SW480 (cell line): Measurements from ENCODE around the gene TAS2R41.
"Not testable (repeated sequence)": the region's sequence is repeated elsewhere in the genome, so short reads cannot be mapped to it uniquely, and the experiment has no call there.

Experiments used
- DNase-seq: peaks from one replicate; pipeline ENCODE4 v3.0.0-alpha.2; 2016; ENCODE audit warnings: low spot score

TAS2R41 gene

DNA sequence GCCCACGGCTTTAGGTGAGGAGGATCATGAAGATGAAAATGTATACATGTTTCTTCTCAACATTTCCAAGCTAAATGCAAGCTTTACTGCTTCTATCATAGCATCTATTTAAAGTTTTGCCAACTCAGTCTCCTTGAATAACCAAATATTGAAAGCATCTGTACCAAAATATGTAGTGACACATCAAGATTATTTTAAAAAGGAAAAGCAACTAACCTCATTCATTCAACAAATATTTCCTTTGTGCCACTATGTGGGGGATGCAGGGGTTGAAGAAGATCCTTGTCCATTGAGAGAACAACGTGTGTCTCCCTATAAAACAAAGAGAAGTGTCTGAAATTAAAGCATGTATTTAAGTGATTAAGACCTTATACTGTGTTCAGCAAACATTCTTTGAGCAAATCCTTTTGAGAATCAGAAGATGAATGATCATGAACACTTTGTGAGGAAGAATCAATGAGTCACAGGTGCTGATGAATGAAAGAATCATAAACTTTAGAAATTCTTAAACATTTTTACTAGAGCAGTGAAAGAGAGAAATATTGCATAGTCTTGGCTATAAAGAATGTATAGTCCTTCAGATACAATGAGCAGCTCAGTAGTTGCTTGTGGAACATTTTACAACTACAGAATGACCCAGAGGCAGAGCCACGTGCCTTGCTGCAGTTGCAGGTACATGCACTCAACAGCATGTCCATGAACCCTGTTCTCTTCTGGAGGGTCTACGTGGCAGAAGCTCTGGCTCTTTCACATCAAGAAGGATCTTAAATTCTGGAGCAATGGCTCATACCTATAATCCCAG is 20.5 kb upstream of the TAS2R41 start:
- no peak for DNase-seq

DNA sequence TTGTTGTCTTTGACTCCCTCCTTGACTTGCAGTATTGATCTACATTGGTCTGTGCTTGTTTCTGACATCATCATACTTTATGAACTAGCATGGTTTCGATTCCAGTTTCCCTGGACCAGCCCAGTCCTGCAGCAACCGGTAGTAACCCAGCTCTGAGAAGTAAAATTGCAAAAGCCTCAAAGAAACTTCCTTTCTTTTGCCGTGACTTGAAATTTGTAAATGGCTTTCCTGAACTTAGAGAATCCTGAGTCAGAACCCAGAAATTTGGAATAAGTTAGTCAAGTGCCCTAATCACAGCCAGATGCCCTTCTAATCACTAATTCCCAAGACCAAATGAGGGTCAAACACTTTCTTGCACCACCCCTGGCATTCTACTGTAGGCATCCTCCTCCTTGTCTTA is 19.4 kb upstream of the TAS2R41 start:
- DNase-seq: no peak

DNA sequence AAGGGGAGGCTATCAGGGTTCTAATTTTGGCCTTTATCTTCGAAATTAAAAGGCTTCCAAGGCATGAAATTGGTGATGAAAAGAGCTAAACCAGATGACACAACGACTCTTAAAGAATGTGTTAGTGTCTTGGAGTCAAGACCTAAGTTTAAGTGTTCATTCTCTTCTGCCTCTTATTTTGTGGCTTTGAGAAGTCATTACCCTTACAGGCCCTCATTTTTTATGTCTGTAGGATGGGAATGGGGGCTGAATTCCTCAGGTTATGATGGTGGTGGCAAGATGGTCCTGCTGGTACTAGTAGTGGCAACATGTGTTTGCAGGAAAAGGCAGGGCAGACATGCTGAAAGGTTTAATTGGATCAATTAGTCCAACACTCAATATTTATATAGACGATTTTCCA is 19.0 kb upstream of the TAS2R41 start:
- no peak for DNase-seq

DNA sequence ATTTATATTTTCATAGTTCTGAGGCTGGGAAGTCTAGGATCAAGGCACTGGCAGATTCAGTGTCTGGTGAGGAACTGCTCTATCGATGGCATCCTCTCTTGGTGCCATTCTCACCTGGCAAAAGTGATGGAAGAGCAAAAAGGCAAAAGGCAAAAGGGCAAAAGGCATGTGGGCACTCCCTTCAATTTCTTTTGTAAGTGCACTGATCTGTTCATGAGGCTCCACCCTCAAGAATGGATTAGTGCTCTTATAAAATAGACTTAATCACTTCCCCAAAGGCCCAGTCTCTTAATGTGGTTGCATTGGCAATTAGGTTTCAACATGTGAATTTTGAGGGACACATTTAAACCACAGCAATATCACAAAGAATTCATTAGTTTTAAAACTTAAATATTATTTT is 18.3 kb upstream of the TAS2R41 start:
- no peak for DNase-seq

DNA sequence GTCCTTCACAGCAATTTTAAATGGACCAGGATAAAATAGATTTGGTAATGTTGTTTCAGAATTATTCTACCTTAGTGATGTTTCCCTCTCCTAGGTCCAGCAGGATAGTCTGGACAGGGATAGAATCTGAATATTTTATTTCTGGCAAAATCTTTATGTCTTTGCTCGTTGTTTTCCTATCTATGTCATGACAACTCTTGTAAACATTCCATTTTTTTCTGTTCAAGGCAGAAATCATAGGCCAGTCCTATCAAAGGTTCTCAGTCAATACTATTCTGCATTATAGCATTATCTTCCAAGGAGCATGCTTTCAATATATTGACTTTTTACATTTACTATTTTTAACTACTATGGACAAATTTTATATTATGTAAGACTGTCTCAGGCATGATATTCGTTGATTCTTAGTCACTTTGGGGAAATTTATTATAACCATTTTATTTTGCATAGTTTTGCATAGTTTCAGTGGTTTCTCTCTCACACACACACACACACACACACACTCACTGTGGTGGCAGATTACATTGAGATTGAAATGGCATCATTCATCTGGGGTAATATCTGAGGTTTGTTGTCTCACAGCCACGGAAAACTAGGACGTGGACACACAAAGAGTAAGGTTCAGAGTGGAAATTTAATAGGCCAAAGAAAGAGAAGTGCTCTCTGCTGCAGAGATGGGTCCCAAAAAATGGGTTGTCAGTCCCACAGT is 17.2 kb upstream of the TAS2R41 start:
- DNase-seq: no peak

DNA sequence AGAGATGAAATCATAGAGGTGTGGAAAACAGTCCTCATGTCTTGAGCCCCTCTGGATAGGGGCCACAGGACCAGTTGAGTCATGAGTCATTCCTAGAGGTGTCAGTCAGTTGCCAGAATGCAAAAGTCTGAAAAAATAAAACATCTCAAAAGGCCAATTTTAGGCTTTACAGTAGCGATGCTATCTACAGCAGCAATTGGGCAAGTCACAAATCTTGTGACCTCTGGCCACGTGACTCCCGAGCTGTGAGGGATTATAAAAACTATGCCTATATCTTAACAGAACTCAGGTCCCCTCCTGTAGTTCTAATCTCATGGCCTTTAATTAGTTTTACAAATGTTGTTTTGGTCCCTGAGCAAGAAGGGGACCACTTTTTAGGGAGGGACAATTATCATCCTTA is 15.6 kb upstream of the TAS2R41 start:
- no peak for DNase-seq

DNA sequence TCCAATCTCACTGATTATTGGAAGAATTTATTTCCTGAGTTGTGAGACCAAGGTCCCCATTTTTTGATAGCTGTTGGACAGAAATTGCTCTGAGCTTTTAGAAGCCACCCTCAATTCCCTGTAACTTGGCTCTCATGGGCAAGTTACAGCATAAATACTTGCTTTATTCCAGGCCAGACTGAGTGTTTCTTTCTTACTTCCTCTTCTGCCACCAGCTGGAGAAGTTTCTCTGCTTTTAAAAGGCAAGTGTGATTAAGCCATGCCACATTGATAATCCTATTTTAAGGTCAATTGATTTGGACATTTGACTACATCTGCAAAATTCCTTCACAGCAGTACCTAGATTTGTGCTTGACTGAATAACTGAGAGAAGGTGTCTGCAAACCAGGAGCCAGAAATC is 14.1 kb upstream of the TAS2R41 start:
- DNase-seq: no peak

DNA sequence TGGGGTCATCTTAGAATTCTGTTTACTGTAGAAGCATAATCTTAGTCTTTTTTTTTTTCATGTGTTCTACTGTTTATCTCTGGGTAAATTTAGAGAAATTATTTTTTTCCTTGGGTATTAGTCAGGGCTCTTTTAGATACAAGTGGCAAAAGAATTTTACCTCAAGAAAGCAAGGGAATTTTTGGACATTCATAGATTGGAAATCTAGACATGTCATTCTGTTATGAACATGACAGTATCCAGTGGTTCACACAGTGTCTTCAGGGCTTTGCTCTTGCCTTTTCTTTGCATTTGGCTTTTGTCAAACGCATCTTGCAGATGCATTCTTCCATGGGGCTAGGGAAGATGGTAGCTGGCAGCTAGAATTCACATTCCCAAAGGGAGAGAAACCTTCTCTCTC is 13.7 kb upstream of the TAS2R41 start:
- DNase-seq: no peak

DNA sequence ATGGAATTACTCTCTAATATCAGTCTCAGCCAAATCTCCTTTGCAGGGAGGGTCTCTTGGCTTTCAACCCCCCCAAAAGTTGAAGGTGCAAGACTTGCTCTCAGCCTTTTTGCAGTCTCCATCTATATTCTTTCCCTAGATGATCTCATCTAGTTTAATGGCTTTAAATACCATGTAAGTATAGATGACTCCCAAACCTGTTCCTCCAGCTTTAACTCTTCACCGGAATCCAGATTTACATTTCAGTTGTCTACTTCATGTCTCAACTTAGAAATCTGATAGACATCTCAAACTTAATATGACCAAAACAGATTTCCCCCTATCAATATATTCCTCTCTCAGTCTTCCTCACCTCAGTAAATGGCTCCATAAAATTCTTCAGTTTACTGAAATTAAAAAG is 9.9 kb upstream of the TAS2R41 start:
- no peak for DNase-seq

DNA sequence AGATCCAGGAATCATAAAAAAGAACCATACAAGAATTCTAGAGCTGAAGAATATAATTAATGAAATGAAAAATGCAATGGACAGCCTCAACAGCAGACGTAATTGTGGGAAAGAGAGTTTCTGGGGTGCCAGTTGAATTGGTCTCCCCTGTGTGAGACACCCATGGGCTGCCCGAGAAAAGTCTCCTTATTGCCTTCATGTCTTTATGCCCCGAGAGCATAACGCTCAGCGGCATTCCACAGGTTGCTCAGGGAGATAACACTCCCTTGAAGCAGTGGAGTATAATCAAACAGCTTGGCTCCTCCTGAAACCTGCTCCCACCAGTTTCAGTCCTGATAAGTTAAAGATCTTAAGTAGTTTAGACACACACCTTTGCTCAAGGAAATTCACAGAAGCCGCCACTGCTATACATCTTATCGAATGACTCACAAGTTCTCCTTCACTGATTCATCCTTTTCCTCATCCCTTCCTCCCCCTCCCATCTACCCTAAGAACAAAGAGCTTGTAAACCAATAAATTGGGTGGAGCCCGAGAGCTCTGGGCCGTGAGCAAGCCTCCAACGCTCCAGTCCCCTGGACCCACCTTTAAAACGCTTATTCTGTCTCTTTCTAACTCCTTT is 5.5 kb upstream of the TAS2R41 start:
- DNase-seq: peak; percentile 23

DNA sequence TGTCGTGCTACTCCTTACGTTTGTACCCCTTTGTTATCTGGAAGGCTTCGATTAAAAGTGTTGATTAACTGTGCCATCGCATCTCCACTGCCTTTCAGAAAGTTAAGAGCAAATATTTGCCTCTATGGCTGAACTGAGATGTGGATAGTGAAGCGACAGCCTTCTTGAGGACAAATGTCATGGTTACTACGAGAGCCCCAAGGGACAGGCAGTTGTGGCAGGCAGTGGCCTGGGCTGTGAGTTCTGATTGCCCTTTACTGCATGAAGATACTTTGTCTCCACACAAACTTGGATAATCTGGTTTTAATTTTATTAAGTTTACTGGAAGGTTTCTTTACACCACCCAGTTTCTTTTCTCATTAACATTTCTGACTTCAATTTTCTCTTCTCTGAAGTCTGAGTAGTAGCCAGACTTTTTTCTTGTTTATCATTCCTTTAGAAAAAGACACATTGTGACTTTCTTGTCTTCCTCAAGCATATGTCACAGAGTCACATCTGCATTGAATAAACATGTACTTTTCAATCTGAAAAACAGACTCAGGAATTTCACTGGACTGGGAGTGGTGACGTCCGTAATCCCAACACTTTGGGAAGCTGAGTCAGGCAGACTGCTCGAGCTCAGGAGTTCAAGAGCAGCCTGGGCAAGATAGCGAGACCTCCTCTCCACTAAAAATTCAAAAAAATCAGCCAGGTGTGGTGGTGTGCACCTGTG is 1.5 kb downstream of the TAS2R41 start:
- no peak for DNase-seq

DNA sequence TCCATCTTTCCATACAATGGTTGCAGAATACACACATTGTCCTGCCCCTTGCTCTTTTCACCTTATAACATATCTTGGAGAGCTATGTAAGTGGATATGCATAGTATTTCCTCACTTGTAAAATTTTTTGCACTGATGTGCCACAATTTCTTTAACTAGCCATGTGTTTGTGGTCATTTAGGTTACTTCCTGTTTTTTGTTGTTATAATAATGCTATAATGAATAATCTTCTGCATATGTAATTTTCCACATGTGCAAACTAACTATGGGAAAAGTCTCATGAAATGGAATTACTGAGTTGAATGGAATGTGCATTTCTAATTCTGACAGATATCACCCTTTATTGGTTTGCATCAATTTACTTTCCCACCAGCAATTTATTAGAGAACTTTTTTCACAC is 2.8 kb downstream of the TAS2R41 start:
- no peak for DNase-seq

DNA sequence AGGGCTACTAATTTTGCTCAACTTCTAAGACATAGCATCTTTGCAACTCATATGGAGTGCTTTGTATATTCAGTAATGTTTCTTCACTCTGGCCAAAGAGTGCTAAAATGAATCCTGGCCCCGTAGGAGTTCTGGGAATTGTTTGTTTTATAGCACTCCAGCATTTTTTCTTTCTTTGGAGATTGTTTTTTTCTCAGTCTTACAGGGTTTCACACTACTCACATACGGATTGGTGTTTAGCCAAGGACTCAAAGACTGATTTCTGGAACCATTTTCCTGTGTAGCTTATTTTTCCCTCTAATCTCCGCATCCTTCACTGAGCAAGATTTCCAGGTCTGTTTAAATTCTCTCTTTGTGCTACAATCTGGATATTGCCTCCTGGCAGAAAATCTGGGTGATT is 6.4 kb downstream of the TAS2R41 start:
- no peak for DNase-seq

DNA sequence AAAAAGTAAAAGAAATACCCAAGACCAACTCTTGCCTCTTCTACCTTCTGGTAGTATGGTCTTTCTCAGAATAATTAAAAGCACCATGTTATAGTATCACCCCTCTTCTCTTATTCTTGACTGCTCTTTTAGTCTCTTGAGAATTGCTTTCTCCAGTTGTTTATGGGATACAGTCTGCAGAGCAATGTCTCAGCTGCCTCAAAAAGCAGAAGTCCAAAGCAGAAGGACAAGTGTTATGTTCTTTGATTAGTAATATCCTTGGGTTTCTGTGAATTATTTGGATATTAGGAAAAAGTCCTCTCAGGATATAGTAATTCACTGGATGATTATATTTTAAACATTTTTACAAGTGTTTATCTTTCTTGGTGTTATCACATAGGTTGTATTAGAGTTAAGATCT is 7.4 kb downstream of the TAS2R41 start:
- no peak for DNase-seq

DNA sequence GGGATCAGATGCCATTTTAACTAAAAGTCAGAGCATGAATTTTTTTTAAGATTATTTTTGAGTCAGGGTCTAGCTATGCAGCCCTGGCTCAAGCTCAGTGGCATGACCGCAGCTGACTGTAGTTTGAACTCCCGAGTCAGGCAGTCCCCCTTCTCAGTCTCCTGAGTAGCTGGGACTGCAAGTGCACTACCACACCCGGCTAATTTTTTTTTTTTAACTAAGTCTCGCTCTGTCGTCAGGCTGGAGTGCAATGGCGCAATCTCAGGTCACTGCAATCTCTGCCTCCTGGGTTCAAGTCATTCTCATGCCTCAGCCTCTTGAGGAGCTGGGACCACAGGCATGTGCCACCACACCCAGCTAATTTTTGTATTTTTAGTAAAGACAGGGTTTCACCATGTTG is 7.8 kb downstream of the TAS2R41 start:
- no peak for DNase-seq

DNA sequence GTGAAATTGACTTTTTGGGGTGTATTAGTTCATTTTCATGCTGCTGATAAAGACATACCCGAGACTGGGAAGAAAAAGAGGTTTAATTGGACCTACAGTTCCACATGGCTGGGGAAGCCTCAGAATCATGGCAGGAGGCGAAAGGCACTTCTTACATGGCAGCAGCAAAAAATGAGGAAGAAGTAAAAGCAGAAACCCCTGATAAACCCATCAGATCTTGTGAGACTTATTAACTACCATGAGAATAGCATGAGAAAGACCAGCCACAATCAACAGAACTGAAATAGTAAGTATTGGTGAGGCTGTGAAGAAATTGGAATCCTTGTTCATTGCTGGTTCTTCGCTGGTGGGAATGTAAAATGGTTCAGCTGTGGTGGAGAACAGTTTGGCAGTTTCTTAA is 8.6 kb downstream of the TAS2R41 start:
- DNase-seq: not testable (repeated sequence)

DNA sequence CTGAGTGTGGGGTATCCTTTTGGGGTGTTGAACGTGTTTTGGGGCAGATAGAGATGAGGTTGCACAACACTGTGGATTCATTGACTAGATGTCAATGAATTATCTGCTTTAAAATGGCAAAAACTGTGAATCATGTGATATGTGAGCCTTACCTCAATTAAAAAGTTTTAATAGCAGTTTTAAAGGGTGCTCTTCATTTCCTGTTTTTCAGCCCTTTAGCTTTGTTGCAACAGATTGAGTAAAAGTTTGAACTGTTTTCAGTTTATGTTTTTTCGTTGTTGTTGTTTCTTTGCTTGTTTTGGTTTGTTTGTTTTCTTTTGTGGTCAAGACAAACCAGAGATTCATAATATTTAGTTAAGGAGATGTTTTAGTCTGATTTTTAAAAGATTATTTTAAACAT is 9.4 kb downstream of the TAS2R41 start:
- no peak for DNase-seq

DNA sequence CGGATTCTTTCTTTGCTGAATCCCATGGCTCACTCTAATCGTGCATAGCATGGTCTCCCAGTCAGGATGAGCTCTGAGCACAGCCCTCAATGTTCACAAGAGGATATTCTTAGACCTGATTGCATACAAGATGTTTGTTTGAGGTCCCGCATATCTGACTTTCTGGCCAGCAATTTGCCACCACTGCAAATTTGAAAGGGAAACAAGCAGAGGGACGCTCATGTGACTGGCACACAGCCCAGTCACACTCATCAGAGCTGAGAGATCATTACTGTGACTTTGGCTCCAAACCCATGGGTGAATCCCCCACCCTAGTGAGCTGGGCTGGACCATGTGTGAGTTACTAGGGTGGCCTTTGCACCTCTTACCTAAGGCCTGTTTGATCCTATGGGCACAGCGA is 9.9 kb downstream of the TAS2R41 start:
- DNase-seq: no peak

DNA sequence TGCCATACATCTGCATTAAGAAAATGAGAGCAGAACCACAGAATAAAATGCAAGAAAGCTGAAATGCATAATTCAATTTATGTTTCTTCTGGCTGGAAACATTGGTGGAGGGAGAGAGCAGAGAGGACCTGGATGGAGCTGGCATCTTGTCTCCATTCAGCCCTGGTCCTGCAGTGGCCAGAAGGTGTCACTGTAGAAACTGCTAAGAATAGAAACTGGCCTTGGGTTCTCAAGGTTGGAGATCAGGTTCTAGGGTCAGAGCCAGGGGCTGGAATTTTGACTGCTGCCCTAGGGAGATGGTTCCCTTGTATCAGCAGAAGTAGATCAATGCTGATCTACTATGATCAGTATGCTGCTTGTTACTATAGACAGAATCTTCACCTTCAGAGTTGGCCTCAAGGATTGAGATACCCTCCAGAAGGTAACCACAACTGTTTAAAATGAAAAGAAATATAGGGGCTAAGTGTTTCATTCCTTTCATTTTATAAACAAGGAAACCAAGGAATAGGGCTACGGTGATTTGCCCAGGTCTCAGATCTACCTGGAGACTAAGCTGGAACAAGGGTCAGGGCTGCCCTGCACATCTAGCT is 13.1 kb downstream of the TAS2R41 start:
- DNase-seq: peak; percentile 33

DNA sequence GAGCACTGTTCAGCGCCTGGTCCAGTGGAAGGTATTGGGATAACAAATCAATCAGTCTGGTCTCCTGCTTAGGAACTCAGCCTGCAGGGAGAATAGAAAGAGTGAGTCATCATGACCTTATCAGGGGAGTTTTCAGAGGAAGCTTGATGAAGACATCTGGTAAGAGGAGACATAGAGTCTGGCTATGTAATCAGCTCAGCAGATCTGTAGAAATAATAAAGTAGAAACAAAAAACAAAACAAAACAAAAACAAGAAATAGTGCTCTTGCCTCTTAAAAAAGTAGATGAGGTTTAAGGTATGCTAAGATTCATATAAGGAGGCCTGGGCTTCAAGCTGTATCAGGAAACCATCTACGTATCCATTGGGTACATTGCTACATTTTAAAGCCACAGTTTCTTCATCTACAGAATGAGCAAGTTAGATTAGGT is 14.4 kb downstream of the TAS2R41 start:
- peak; percentile 17 for DNase-seq

DNA sequence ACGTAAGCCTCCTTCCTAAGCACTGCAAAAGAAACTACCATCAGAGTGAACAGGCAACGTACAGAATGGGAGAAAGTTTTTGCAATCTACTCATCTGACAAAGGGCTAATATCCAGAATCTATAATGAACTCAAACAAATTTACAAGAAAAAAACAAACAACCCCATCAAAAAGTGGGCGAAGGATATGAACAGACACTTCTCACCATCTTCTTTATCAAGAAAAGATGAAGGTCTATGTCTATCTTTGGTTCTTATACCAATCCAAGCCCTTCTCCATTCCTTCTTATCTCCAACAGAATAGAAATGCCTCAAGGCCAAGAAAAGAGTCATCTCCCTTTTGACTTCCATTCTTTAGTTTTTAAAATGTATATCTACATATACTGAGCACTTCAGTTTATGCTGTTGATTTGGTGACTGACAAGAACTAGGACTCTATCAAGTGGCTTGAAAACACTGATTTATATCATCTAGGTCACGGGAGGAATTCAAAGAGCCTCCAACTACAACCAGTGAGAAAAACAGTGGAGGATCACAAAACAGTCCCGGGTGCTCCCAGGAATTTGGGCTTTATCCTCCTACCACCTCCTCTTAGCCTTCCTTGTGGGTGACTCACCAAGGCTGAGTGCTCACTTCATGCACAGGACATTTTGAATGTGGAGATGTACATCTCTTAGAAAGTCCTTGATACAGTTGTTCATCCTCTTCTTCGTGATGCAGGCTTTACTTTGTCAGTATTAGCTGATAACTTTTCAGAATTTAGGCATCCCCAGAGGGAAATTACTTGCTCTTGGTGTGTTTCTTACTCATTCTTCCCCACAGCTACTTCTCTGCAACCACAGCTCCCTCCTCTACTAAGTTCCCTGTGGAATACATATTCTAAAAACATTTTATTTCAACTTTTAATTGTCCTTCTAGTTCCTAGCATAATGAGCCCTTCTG is 15.4 kb downstream of the TAS2R41 start:
- no peak for DNase-seq
